IPS DF 4.7 (cell line): ENCODE data around the gene CYP11A1.
"Not testable (repeated sequence)": the region's sequence is repeated elsewhere in the genome, so short reads cannot be mapped to it uniquely, and the experiment has no call there.

Source experiments
- DNase-seq: peaks from one replicate; pipeline ENCODE4 v3.0.0-alpha.2; 2013; ENCODE audit warnings: low spot score; ENCODE audit errors: extremely low read depth

The CYP11A1 gene

GRCh38 chr15:74400915-74401757, 33.7 kb upstream of the CYP11A1 start:
- no peak for DNase-seq

- no peak for DNase-seq
Observed at GRCh38 chr15:74400313-74400860, 32.9 kb upstream of the CYP11A1 start.

- no peak for DNase-seq
Observed at GRCh38 chr15:74399511-74400312, 32.3 kb upstream of the CYP11A1 start.

GRCh38 chr15:74399100-74399499, 31.7 kb upstream of the CYP11A1 start:
- no peak for DNase-seq

- no peak for DNase-seq
Observed at GRCh38 chr15:74398183-74398582, 30.7 kb upstream of the CYP11A1 start.

- DNase-seq: no peak
Observed at GRCh38 chr15:74397239-74398068, 30.0 kb upstream of the CYP11A1 start.

GRCh38 chr15:74396445-74397238, 29.2 kb upstream of the CYP11A1 start:
- no peak for DNase-seq

- DNase-seq: no peak
Observed at GRCh38 chr15:74396146-74396438, 28.6 kb upstream of the CYP11A1 start.

GRCh38 chr15:74395319-74396145, 28.1 kb upstream of the CYP11A1 start:
- no peak for DNase-seq

- no peak for DNase-seq
Observed at GRCh38 chr15:74394090-74394846, 26.8 kb upstream of the CYP11A1 start.

GRCh38 chr15:74393423-74393822, 26.0 kb upstream of the CYP11A1 start:
- DNase-seq: no peak

GRCh38 chr15:74392902-74393301, 25.5 kb upstream of the CYP11A1 start:
- DNase-seq: no peak

- no peak for DNase-seq
Observed at GRCh38 chr15:74392451-74392830, 25.0 kb upstream of the CYP11A1 start.

GRCh38 chr15:74391582-74392450, 24.4 kb upstream of the CYP11A1 start:
- DNase-seq: no peak

- no peak for DNase-seq
Observed at GRCh38 chr15:74390647-74391288, 23.3 kb upstream of the CYP11A1 start.

GRCh38 chr15:74390049-74390646, 22.7 kb upstream of the CYP11A1 start:
- not testable (repeated sequence) for DNase-seq
